GM23338 (cell line): ENCODE results near the gene CAPN7. TPM values are rescaled to one million over a fixed set of nuclear protein-coding genes. Genes with fewer than 3 reads are reported as not detected.

Experiments used
- ATAC-seq: fragments of 200-7000 bp; cut with Tn5 transposase; 3 replicates; pipeline ENCODE4 v1.9.1; 2020
- DNase-seq: peaks from one replicate; pipeline ENCODE4 v3.0.0-alpha.2; 2015; ENCODE audit warnings: low spot score
- H2AFZ ChIP-seq: fragments of 200-600 bp; sonication (generic); 2 replicates; pipeline ENCODE4 v1.8.0; 2016; ENCODE audit warnings: antibody characterized with exemption, mild to moderate bottlenecking, moderate library complexity
- H3F3A ChIP-seq: fragments of 200-600 bp; sonication (generic); replicated peaks from 2 replicates; pipeline ENCODE4 v1.8.0; 2017; ENCODE audit warnings: antibody characterized with exemption, mixed run types, low read depth
- H3K27ac ChIP-seq: fragments of 200-600 bp; sonication (generic); 2 replicates; pipeline ENCODE4 v1.6.1; 2016; ENCODE audit warnings: low read depth
- H3K27me3 ChIP-seq: fragments of 200-600 bp; sonication (generic); 2 replicates; pipeline ENCODE4 v1.8.0; 2016; ENCODE audit warnings: mild to moderate bottlenecking, mixed run types, moderate library complexity; ENCODE audit not compliant: insufficient read depth
- H3K36me3 ChIP-seq: fragments of 200-600 bp; sonication (generic); 2 replicates; pipeline ENCODE4 v1.8.0; 2016; ENCODE audit warnings: mild to moderate bottlenecking; ENCODE audit not compliant: insufficient read depth
- H3K4me1 ChIP-seq: fragments of 200-600 bp; sonication (generic); 2 replicates; pipeline ENCODE4 v1.8.0; 2016; ENCODE audit warnings: mild to moderate bottlenecking, moderate library complexity; ENCODE audit not compliant: insufficient read depth
- H3K4me2 ChIP-seq: fragments of 200-600 bp; sonication (generic); 2 replicates; pipeline ENCODE4 v1.7.1; 2017; ENCODE audit warnings: mixed run types
- H3K4me3 ChIP-seq: fragments of 200-600 bp; sonication (generic); 2 replicates; pipeline ENCODE4 v1.6.1; 2016; ENCODE audit warnings: mixed run types
- H3K79me2 ChIP-seq: fragments of 200-600 bp; sonication (generic); replicated peaks from 2 replicates; pipeline ENCODE4 v1.8.0; 2017; ENCODE audit warnings: mild to moderate bottlenecking; ENCODE audit not compliant: insufficient read depth
- H3K9me2 ChIP-seq: fragments of 200-600 bp; sonication (generic); 2 replicates; pipeline ENCODE4 v1.8.0; 2017; ENCODE audit not compliant: insufficient read depth
- H4K20me1 ChIP-seq: fragments of 200-600 bp; sonication (generic); replicated peaks from 2 replicates; pipeline ENCODE4 v1.8.0; 2017; ENCODE audit warnings: mild to moderate bottlenecking; ENCODE audit not compliant: insufficient read depth
- H3K27ac Mint-ChIP-seq: 2 replicates; pipeline ENCODE4 v1.8.0; 2020; ENCODE audit warnings: inconsistent platforms, mild to moderate bottlenecking, moderate library complexity, mixed read lengths
- H3K27me3 Mint-ChIP-seq: 3 replicates; pipeline ENCODE4 v1.8.0; 2022; ENCODE audit warnings: low read depth, mild to moderate bottlenecking, moderate library complexity, mixed read lengths, inconsistent platforms; ENCODE audit not compliant: insufficient read depth, poor library complexity
- H3K36me3 Mint-ChIP-seq: 3 replicates; pipeline ENCODE4 v1.8.0; 2021; ENCODE audit warnings: low read depth, mild to moderate bottlenecking, inconsistent platforms, moderate library complexity, mixed read lengths
- H3K4me1 Mint-ChIP-seq: 3 replicates; pipeline ENCODE4 v1.8.0; 2020; ENCODE audit warnings: mild to moderate bottlenecking, inconsistent platforms, mixed read lengths
- H3K4me3 Mint-ChIP-seq: 3 replicates; pipeline ENCODE4 v1.8.0; 2021; ENCODE audit warnings: moderate library complexity, mild to moderate bottlenecking, inconsistent platforms, mixed read lengths
- H3K9me3 Mint-ChIP-seq: 3 replicates; pipeline ENCODE4 v1.8.0; 2020; ENCODE audit warnings: moderate library complexity, mild to moderate bottlenecking, inconsistent platforms, mixed read lengths
- CREB1 ChIP-seq: fragments of 250-450 bp; sonication (Bioruptor Pico); IDR thresholded peaks from 2 replicates; pipeline ENCODE4 v1.5.0; 2020; ENCODE audit warnings: low read depth, mild to moderate bottlenecking, moderate library complexity
- EZH2phosphoT487 ChIP-seq: fragments of 200-600 bp; sonication (generic); IDR thresholded peaks from one replicate; pipeline ENCODE4 v1.8.1; 2018; ENCODE audit warnings: antibody characterized with exemption; ENCODE audit not compliant: unreplicated experiment
- JUNB ChIP-seq: IDR thresholded peaks from one replicate; pipeline ENCODE4 v1.6.1; 2016; ENCODE audit warnings: antibody characterized with exemption; ENCODE audit not compliant: unreplicated experiment
- STAT1 ChIP-seq: IDR thresholded peaks from one replicate; pipeline ENCODE4 v1.6.1; 2016; ENCODE audit warnings: antibody characterized with exemption; ENCODE audit not compliant: unreplicated experiment
- polyA plus RNA-seq: library from polyadenylated mRNA; unstranded; fragments of >200 nt; fragmentation: Nextera tagmentation; extraction: Ambion mirVana; gene quantifications from 2 replicates; pipeline ENCODE4 v1.2.1, GENCODE V29; 2016
- total RNA-seq: library from RNA; depleted of rRNA; stranded (reverse); fragments of >200 nt; shearing (Covaris generic); gene quantifications from 2 replicates; pipeline ENCODE4 v1.2.3, GENCODE V29; 2014
- TF ChIP-seq, protein P1 (sequence below): IDR thresholded peaks from 2 replicates; pipeline ENCODE4 v1.6.1; 2016; ENCODE audit warnings: antibody characterized with exemption
- TF ChIP-seq, protein P2 (sequence below), 2 experiments: fragments of 200-600 bp in 1 of 2; sonication (generic) in 1 of 2; conservative IDR thresholded peaks; 2 replicates each; pipeline versions ENCODE4 v1.5.1 to v1.6.1; 2016 to 2017; ENCODE audit warnings: antibody characterized with exemption in 2 of 2, low read depth in 2 of 2, mild to moderate bottlenecking in 2 of 2, moderate library complexity in 1 of 2
- TF ChIP-seq, protein P3 (sequence below): fragments of 250-450 bp; sonication (Bioruptor Pico); IDR thresholded peaks from 2 replicates; pipeline ENCODE4 v1.5.0; 2020; ENCODE audit warnings: mild to moderate bottlenecking, moderate library complexity

Gene CAPN7
- total and polyA plus RNA-seq, 2 experiments from 2014 or later: 9.9 to 18.1 TPM

DNA sequence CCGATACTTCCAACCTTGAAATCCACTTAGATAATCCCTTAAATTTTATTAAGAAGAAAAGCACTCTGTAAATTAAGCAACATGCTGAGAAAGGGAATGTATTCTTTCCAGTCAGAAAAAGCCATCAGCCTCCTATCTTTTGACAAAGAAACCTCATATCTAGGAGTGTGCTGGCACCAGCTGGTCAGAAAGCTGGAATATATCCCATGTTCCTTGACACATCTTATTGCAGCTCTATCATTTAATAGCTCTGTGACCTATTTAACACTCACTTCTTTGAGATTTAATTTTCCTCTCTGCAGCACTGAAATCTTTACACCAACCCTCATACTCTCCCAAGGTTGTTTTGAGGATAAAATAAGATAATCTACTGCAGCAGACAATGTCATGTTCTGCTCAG is 30.4 kb upstream of the CAPN7 start:
- H3K36me3 Mint-ChIP-seq: no peaks in the 10 kb centered on the region

More for the DNA sequence above, 30.4 kb upstream of the CAPN7 start:
- Histone ChIP-seq H3F3A (no peaks in the 10 kb centered on the region), H3K4me1 (peaks cover 11% of the 10 kb centered on the region), H3K79me2 (no peaks in the 10 kb centered on the region), H4K20me1 (no peaks in the 10 kb centered on the region), H2AFZ (no peak overlapping the region), H3K36me3 (no peaks in the 10 kb centered on the region), H3K27ac (no peak overlapping the region), H3K4me3 (no peak overlapping the region), H3K9me2 (peaks cover 4% of the 10 kb centered on the region), H3K27me3 (no peaks in the 10 kb centered on the region), H3K4me2 (no peak overlapping the region)
- ATAC-seq (no peak), DNase-seq (no peak)
- TF ChIP-seq JUNB (no peak), CREB1 (CRISPR knock-in tag) (no peak), STAT1 (no peak), EZH2phosphoT487 (no peak)
- TF ChIP-seq, protein P1, sequence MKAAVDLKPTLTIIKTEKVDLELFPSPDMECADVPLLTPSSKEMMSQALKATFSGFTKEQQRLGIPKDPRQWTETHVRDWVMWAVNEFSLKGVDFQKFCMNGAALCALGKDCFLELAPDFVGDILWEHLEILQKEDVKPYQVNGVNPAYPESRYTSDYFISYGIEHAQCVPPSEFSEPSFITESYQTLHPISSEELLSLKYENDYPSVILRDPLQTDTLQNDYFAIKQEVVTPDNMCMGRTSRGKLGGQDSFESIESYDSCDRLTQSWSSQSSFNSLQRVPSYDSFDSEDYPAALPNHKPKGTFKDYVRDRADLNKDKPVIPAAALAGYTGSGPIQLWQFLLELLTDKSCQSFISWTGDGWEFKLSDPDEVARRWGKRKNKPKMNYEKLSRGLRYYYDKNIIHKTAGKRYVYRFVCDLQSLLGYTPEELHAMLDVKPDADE: no peak
- TF ChIP-seq, protein P2, sequence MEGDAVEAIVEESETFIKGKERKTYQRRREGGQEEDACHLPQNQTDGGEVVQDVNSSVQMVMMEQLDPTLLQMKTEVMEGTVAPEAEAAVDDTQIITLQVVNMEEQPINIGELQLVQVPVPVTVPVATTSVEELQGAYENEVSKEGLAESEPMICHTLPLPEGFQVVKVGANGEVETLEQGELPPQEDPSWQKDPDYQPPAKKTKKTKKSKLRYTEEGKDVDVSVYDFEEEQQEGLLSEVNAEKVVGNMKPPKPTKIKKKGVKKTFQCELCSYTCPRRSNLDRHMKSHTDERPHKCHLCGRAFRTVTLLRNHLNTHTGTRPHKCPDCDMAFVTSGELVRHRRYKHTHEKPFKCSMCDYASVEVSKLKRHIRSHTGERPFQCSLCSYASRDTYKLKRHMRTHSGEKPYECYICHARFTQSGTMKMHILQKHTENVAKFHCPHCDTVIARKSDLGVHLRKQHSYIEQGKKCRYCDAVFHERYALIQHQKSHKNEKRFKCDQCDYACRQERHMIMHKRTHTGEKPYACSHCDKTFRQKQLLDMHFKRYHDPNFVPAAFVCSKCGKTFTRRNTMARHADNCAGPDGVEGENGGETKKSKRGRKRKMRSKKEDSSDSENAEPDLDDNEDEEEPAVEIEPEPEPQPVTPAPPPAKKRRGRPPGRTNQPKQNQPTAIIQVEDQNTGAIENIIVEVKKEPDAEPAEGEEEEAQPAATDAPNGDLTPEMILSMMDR (conservative IDR thresholded peaks at IDR 0.05; ENCODE audit: low read depth in 2 of 2): no peak
- TF ChIP-seq, protein P3, sequence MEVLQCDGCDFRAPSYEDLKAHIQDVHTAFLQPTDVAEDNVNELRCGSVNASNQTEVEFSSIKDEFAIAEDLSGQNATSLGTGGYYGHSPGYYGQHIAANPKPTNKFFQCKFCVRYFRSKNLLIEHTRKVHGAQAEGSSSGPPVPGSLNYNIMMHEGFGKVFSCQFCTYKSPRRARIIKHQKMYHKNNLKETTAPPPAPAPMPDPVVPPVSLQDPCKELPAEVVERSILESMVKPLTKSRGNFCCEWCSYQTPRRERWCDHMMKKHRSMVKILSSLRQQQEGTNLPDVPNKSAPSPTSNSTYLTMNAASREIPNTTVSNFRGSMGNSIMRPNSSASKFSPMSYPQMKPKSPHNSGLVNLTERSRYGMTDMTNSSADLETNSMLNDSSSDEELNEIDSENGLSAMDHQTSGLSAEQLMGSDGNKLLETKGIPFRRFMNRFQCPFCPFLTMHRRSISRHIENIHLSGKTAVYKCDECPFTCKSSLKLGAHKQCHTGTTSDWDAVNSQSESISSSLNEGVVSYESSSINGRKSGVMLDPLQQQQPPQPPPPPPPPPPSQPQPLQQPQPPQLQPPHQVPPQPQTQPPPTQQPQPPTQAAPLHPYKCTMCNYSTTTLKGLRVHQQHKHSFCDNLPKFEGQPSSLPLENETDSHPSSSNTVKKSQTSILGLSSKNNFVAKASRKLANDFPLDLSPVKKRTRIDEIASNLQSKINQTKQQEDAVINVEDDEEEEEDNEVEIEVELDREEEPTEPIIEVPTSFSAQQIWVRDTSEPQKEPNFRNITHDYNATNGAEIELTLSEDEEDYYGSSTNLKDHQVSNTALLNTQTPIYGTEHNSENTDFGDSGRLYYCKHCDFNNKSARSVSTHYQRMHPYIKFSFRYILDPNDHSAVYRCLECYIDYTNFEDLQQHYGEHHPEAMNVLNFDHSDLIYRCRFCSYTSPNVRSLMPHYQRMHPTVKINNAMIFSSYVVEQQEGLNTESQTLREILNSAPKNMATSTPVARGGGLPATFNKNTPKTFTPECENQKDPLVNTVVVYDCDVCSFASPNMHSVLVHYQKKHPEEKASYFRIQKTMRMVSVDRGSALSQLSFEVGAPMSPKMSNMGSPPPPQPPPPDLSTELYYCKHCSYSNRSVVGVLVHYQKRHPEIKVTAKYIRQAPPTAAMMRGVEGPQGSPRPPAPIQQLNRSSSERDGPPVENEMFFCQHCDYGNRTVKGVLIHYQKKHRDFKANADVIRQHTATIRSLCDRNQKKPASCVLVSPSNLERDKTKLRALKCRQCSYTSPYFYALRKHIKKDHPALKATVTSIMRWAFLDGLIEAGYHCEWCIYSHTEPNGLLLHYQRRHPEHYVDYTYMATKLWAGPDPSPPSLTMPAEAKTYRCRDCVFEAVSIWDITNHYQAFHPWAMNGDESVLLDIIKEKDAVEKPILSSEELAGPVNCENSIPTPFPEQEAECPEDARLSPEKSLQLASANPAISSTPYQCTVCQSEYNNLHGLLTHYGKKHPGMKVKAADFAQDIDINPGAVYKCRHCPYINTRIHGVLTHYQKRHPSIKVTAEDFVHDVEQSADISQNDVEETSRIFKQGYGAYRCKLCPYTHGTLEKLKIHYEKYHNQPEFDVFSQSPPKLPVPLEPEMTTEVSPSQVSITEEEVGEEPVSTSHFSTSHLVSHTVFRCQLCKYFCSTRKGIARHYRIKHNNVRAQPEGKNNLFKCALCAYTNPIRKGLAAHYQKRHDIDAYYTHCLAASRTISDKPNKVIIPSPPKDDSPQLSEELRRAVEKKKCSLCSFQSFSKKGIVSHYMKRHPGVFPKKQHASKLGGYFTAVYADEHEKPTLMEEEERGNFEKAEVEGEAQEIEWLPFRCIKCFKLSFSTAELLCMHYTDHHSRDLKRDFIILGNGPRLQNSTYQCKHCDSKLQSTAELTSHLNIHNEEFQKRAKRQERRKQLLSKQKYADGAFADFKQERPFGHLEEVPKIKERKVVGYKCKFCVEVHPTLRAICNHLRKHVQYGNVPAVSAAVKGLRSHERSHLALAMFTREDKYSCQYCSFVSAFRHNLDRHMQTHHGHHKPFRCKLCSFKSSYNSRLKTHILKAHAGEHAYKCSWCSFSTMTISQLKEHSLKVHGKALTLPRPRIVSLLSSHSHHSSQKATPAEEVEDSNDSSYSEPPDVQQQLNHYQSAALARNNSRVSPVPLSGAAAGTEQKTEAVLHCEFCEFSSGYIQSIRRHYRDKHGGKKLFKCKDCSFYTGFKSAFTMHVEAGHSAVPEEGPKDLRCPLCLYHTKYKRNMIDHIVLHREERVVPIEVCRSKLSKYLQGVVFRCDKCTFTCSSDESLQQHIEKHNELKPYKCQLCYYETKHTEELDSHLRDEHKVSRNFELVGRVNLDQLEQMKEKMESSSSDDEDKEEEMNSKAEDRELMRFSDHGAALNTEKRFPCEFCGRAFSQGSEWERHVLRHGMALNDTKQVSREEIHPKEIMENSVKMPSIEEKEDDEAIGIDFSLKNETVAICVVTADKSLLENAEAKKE: no peak
- Mint-ChIP-seq H3K27ac (no peak overlapping the region), H3K4me1 (peaks cover 4% of the 10 kb centered on the region; the same call in 2 of the 3 replicates), H3K4me3 (no peak overlapping the region), H3K9me3 (no peaks in the 10 kb centered on the region), H3K27me3 (peaks cover 4% of the 10 kb centered on the region)
